Activated CD4-positive, alpha-beta T cell treated with anti-CD3 and anti-CD28 coated beads, Interleukin-2, amount 50 U/mL, for 48 hours (primary cell): Measurements from ENCODE around the gene PFN1.

ENCODE experiments used
- DNase-seq, 2 experiments: peaks; one replicate each; pipeline ENCODE4 v3.0.0-alpha.2; 2020

Gene PFN1

GRCh38 chr17:4967539-4968485, 19.5 kb upstream of the PFN1 start, which contains the start of gene SPAG7:
TSS of gene SPAG7 (minus strand) at chr17:4967817. CDS start at chr17:4967804, 13 bp downstream.
- DNase-seq = peak; percentile 94 to 95

DNA sequence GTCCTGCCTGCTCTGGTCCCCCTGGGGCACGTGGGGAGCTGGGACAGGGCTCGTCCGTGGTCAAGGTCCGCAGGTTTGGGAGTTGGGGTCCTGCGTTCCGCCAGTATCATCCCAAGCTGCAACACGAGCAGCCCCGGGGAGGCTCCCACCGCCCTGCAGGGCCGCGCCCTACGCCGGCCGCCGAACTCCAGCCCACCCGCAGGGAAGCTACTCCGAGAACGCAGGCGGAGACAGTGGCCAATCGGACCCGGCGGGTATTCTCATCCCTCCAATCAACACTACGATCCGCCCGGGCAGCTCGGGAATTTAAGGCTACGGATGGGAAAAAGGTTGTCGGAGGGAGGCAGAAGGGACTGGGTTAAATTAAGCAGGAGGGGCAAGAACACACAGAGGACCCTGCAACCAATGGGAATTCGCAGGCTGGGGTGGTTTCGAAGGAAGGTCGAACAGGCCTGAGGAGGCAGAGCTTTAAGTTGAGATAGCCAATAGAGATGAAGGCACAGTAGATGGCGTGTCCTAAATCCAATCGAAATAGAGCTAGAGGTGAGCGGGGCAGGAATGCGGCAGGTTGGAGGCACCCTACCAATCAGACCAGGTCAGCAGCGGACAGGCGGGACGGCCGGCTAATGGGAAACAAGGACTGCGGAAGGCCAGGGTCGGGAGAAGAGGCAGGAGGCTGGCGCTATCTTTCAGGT, 18.7 kb upstream of the PFN1 start:
- DNase-seq = peak; percentile 93 to 96

DNA sequence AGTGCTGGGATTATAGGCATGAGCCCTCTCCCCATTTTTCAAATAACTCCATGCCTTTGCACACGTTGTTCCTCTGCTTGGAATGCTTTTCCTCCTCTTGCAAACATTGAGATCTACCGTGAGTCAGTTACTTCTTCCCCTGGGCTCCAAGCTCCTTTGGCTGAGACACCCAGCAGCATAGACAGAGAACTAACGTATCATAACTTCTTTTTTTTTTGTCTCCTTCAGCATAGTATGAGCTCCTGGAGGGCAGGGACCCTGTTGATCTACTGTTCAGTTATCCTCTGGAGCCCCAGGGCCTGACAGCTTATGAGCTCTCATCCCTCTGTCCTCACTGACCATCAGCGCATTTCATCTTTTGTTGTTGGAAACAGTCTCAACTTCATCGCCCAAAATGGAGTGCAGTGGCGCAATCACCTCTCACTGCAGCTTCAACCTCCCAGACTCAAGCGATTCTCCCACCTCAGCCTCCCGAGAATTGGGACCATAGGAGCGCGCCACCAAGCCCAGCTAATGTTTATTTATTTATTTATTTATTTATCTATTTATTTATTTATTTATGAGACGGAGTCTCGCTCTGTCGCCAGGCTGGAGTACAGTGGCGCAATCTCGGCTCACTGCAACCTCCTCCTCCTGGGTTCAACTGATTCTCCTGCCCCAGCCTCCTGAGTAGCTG, 17.1 kb upstream of the PFN1 start:
- DNase-seq = no peak

- no peak for DNase-seq
These were observed 12.1 kb upstream of the PFN1 start for GRCh38 chr17:4960279-4960922.

DNA sequence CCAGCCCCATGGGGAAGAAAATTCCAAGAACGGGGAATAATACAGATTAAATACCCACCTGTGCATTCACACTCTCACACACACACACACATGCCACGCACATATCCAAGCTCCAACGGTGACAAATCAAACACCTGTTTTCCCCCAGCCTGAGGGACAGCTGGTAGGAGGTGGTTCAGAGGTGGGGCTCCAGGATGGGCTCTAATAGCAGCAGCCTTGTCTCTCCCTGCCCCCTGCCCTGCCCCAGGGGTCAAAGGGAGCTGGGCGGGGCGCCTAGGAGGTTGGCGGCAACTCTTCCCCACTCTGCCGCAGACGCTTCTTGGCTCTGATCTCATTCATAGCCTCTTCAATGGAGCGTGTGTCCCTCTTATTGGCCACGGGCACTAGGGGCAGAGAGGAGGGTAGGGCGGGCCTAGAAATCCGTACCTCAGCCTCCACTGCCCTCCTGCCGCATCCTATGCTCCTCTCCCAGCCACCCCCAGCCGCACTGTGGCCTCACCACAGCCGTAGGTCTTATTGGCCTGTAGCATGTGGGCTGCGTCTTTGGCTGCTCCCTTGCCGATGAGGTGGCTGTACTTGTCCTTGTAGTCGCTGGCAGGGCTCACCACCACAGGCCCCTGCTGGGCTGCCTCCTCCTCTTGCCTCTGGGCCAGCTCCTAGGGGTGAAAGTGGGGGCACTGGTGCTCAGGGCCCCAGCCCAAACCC, 11.1 kb upstream of the PFN1 start:
- no peak for DNase-seq

DNA sequence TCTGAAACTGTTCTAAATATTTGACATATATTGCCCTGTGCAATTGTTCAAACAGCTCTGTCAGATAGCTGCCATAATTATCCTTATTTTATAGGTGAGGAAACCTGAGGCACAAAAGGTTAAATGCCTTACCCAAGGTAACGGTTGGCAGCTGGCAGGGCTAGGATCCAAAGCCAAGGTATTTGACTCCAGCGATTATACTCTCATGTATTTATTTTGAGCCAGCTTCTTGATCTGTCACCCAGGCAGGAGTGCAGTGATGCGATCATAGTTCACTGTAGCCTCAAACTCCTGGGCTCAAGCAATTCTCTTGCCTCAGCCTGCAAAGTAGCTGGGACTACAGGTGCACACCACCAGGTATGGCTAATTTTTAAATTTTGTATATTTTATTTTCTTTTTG, 9.8 kb upstream of the PFN1 start:
- no peak for DNase-seq

GRCh38 chr17:4956493-4957061, 8.2 kb upstream of the PFN1 start:
- peak; percentile 64 to 72 for DNase-seq

GRCh38 chr17:4955091-4955490, 6.8 kb upstream of the PFN1 start:
- no peak for DNase-seq

DNA sequence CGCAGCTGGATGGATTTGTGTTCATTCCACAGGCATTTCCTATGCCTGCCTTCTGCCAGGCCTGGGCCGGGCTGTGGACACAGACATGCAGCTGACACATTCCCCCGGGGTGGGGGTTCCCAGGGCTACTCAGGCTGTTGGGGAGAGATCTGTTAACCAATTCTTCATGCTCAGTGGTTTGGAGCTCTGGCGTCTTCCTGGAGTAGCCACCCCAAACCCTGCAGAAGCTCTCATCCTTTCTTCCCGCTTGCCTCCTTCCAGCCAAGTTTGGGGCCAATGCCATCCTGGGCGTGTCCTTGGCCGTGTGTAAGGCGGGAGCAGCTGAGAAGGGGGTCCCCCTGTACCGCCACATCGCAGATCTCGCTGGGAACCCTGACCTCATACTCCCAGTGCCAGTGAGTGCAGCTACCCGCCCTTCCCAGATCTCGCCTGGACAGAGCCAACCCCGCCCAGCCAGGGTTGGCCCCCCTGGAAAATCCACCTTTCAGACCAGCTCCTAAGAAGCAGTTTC, 5.2 kb upstream of the PFN1 start:
- DNase-seq = no peak

DNA sequence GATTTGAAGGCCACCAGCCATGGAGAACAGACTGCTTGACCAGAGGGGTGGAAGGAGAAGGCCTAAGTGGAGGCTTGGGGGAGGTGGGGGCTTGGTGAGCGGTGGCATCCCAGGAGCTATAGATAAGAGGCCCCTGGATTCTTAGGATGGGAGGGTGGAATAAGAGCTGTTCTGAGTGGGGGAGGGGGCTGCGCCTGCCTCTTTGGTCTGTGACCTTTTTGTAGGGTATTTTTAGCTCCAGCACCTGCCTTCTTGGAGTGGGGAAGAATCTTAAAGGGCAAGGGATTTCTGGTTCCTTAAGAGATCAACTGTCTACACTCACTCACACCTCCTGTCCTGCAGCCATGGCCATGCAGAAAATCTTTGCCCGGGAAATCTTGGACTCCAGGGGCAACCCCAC, 3.2 kb upstream of the PFN1 start:
- no peak for DNase-seq

DNA sequence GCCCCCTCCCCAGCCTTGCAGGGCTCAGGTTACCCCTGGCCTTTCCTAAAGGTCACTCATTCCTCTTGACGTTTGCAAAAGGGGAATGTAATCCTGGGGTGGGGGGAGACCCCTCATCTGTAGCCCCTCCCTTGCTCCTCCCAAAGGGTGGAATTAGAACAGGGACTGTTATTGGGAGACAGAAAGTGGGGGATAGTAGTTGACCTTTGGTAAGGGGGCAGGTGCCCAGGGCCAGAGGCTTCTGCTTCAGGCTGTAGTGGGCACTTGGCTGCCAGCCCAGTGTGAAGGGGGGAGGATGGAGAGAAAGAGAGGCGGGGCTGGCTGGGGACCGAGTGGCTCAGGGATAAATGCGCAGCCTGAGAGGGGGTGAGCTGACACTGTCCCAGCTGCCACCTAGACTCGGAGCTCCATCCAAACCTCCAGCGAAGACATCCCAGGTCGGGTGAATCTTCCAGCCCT, 2.4 kb upstream of the PFN1 start, which contains the start of gene ENO3:
ENO3 (plus strand) TSS at position 374 of the 459 bp plus-strand sequence. CDS start 711 bp downstream, outside the sequence.
- DNase-seq = no peak

DNA sequence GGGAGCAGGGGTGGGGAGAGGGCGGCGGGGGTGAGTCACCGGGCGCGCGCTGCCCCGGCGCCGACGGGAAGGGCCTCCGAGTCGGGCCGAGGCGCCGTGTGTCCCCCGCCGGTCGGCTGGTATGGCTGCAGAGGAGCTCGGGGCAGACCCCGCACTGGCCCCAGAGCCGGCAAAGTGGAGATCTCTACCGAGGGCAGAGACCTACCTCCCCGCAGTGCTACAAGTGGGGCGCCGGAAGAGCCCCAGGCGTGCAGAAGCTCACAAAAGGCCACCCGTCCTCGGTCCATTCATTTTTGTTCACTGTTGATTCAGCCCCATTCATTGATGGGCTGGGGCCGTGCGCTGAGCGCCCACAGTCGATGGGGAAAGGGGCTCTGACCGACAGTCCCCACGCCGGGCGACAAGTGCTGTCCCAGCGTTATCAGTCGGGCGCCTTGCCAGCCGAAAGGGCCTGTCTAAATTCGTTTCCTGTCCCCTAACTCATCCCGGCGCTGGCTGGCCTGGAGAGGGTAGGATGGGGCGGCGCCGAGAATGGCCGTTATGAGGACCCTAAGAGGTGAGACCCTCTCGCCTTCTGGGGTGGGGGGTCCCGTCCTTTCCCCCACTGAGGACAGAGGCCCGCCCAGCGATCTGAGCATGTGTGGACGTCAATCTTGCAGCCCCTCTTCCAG, 1.9 kb upstream of the PFN1 start:
- DNase-seq = peak; percentile 51 to 62

DNA sequence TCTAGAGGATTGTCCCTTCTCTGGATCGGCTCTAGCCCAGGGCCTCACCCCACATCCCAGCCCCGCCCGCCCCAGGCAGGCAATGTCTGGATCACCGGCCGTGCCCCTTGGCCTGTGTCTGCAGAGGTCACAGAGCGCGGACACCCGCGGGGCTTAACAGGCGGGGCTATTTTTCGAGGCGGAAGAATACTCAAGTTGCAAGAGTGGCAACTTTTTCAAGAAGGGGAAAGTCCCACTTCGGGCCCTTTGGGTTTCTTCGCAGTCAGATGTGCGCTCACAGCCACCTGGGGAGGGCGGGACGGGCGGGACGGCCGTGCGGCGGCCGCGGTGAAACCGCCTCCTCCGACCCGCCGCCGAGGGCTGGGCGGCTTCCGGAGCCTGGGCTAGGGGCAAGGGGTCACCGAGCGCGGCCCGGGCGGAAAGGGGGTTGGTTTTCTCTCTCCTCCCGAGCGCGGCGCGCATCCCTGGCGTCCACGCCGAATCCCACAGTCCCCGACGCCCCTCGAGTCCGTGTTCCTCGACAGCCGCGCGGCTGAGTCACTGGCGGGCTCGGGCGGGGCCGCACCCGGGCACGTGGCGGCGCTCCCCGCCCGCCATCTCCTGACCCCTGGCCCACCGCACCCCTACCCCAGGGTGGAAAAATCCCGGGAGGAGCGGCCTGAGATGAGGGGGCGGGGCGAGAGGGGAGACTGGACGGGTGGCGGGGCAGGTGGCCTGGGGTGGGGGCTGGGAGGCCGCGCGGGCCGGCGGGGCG, 1.2 kb upstream of the PFN1 start:
- DNase-seq = peak; percentile 81 to 83

GRCh38 chr17:4948931-4949320, 596 bp upstream of the PFN1 start:
- peak; percentile 74 to 81 for DNase-seq

GRCh38 chr17:4947411-4948165, 742 bp downstream of the PFN1 start:
- DNase-seq = peak; percentile 74 to 79

DNA sequence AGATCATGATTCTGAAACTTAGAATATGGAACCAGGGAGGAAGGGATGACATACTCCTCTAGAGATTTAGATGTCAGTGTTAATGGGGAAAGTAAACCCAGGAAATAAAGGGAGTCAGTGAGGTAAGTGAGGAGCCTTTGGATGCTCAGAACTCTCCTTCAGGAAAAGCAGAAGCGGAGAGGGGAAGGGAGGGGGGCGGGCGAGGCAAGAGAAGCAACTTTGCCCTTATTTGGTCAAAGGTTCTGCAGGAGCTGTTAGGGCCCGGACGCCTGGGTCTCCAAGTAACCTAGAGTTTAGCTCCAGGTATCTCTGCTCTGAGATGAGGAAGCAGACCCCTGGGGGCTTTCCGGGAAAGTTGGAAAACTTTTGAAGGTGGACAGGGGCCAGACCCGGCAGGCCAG, 1.3 kb downstream of the PFN1 start:
- DNase-seq = no peak

DNA sequence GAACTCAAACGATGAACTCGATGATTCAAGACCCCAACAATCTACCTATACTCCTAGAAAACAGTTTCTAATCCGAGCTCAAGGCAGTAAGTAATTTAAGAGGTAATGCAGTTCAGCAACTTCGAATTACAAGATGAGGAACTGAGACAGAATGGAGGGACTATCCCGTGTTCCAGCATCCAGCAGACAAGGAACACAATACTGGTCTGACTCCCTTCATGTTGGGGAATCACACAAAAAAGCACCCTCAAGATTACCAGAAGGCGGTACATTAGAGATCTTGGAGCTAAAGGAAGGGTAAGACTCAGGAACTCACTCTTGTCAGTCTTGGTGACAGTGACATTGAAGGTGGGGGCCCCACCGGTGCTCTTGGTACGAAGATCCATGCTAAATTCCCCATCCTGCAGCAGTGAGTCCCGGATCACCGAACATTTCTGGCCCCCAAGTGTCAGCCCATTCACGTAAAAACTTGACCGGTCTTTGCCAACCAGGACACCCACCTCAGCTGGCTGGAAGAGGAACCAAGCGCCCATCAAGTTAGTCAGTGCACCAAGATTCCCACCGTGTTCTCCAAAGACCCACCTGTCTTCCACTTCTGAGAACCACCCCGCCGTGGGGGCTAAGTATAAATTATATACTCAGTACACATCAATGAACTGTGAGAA, 1.9 kb downstream of the PFN1 start:
- DNase-seq = peak in 1 of 2 experiments; percentile 24

DNA sequence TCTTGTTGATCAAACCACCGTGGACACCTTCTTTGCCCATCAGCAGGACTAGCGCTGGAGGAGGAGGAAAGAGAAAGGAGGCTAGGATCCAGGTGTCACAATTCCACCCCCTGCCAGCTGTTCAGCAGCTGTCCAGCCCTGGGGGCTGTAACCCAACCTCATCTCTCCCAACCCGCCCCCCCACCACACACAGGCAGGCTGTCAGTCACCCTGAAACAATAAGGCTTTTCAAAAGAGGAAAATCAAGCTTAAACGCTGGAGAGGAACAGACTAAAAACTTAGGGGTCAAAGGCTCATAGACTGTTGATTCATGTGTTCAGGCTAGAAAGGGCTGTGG, 2.4 kb downstream of the PFN1 start:
- DNase-seq = peak in 1 of 2 experiments; percentile 24
